Measurements from ENCODE around the gene MTF2.

GRCh38 chr1:93164816-93165215 is 85.7 kb downstream of the MTF2 start:
- TF ChIP-seq CTCF (optimal IDR thresholded peaks at IDR 0.05 in 1 of 3, IDR thresholded peaks at IDR 0.05 in 1 of 3, conservative IDR thresholded peaks at IDR 0.05 in 1 of 3; ENCODE audit: extremely low read depth in 1 of 3, insufficient read depth in 2 of 3, low read length in 3 of 3) (no peak), EZH2 (IDR thresholded peaks at IDR 0.05; ENCODE audit: low read length) (no peak)

Data from keratinocyte (primary cell).